ENCODE measurements around the gene PKP2.
A peak's percentile ranks its signal among the peaks of the same experiment; 100 is the strongest.

PKP2 gene

DNA sequence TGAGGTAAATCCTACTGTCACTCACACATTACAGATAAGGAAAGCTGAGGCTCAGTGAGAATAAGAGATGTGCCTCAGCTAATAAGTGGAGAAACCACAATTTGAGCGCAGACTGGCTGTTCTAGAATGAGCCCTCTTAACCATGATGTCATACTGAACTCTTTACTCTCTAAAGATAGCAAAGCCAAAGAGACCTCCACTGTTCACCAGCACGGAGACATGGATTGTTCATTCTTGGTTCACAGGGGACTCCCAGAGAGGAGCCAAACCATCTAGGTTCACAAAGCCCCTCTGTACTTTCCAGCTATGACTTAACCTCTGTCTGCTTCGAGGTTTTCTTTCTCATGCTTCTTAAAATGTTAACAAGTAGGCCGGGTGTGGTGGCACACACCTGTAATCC is 108.2 kb downstream of the PKP2 start:
- H3K27me3 ChIP-seq (ENCODE audit: insufficient read depth, low read length): no peaks in the 10 kb centered on the region
- H3K79me2 ChIP-seq (ENCODE audit: control insufficient read depth, insufficient read depth, low read length, poor library complexity): no peaks in the 10 kb centered on the region
- H3K4me2 ChIP-seq (ENCODE audit: low read length): no peak overlapping the region
- no peak overlapping the region for H4K8ac ChIP-seq (ENCODE audit: low read depth, low read length)
- no peak overlapping the region for H3K4ac ChIP-seq (ENCODE audit: low read depth, low read length)
- DNase-seq: no peak
- peaks cover 1% of the 10 kb centered on the region for H3K9me3 ChIP-seq (ENCODE audit: insufficient read depth, low read depth, low read length)
- peaks cover 6 to 24% of the 10 kb centered on the region in 2 experiments for H3K36me3 ChIP-seq (ENCODE audit: control insufficient read depth in 1 of 2, insufficient read depth in 2 of 2, low read length in 2 of 2)
- no peak overlapping the region for H3K14ac ChIP-seq (ENCODE audit: low read length)
- H4K12ac ChIP-seq (ENCODE audit: low read depth, low read length): no peak overlapping the region
- no peak overlapping the region for H3K27ac ChIP-seq (ENCODE audit: low read depth, low read length)
- H2BK12ac ChIP-seq (ENCODE audit: low read length): no peak overlapping the region
- H2AK5ac ChIP-seq (ENCODE audit: low read length): no peak overlapping the region
- H2BK120ac ChIP-seq (ENCODE audit: insufficient read depth, low read length, poor library complexity): no peak overlapping the region
- no CpG with 5 or more reads among the region's 4 CpGs for WGBS (ENCODE audit: extremely low coverage, insufficient coverage, insufficient read length)
- H2BK5ac ChIP-seq (ENCODE audit: low read depth, low read length, poor library complexity): no peak overlapping the region
- H2AFZ ChIP-seq (ENCODE audit: insufficient read depth, low read length, poor library complexity): no peak overlapping the region
- H3K9ac ChIP-seq (ENCODE audit: low read length): no peak overlapping the region
- H3K4me3 ChIP-seq (ENCODE audit: low read depth, low read length): no peak overlapping the region
- no peak overlapping the region for H3K23ac ChIP-seq (ENCODE audit: low read length)
- no peaks in the 10 kb centered on the region for H3K79me1 ChIP-seq (ENCODE audit: low read length)
- no peak overlapping the region for H4K91ac ChIP-seq (ENCODE audit: low read depth, low read length)
- H3K4me1 ChIP-seq (ENCODE audit: control insufficient read depth in 1 of 2, insufficient read depth in 2 of 2, low read length in 2 of 2): no peaks in the 10 kb centered on the region
- H3K18ac ChIP-seq (ENCODE audit: low read length): no peak overlapping the region

DNA sequence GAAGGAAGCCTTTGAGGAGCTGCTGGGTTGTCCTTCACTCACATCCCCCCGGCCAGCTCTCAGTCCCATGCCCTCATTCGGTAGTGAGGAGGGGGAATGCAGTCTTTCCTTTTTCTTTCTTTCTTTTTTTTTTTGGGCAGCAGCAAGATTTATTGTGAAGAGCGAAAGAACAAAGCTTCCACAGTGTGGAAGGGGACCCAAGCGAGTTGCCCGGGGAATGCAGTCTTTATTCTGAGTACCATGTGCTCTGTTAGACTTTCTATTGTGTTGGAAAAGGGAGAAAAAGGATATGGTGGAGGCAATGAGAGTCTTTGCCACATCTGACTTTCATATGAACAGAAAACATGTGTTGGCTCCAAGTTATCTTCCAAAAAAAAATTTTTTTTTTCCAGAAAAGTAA is 111.0 kb downstream of the PKP2 start:
- H3K36me3 ChIP-seq (ENCODE audit: control insufficient read depth in 1 of 2, insufficient read depth in 2 of 2, low read length in 2 of 2): peaks cover 1 to 12% of the 10 kb centered on the region in 2 experiments
- H3K23ac ChIP-seq (ENCODE audit: low read length): no peak overlapping the region
- no peak overlapping the region for H2BK120ac ChIP-seq (ENCODE audit: insufficient read depth, low read length, poor library complexity)
- H4K8ac ChIP-seq (ENCODE audit: low read depth, low read length): no peak overlapping the region
- H3K27me3 ChIP-seq (ENCODE audit: insufficient read depth, low read length): no peaks in the 10 kb centered on the region
- no peak overlapping the region for H2BK5ac ChIP-seq (ENCODE audit: low read depth, low read length, poor library complexity)
- no peak overlapping the region for H3K4me2 ChIP-seq (ENCODE audit: low read length)
- no CpG with 5 or more reads among the region's 5 CpGs for WGBS (ENCODE audit: extremely low coverage, insufficient coverage, insufficient read length)
- no peak overlapping the region for H4K12ac ChIP-seq (ENCODE audit: low read depth, low read length)
- H3K4me1 ChIP-seq (ENCODE audit: control insufficient read depth in 1 of 2, insufficient read depth in 2 of 2, low read length in 2 of 2): no peaks in the 10 kb centered on the region
- H2AFZ ChIP-seq (ENCODE audit: insufficient read depth, low read length, poor library complexity): no peak overlapping the region
- DNase-seq: no peak
- no peaks in the 10 kb centered on the region for H3K79me2 ChIP-seq (ENCODE audit: control insufficient read depth, insufficient read depth, low read length, poor library complexity)
- H3K4me3 ChIP-seq (ENCODE audit: low read depth, low read length): no peak overlapping the region
- no peak overlapping the region for H2BK12ac ChIP-seq (ENCODE audit: low read length)
- H3K18ac ChIP-seq (ENCODE audit: low read length): no peak overlapping the region
- H3K4ac ChIP-seq (ENCODE audit: low read depth, low read length): no peak overlapping the region
- no peak overlapping the region for H3K14ac ChIP-seq (ENCODE audit: low read length)
- no peak overlapping the region for H3K27ac ChIP-seq (ENCODE audit: low read depth, low read length)
- H2AK5ac ChIP-seq (ENCODE audit: low read length): no peak overlapping the region
- H4K91ac ChIP-seq (ENCODE audit: low read depth, low read length): no peak overlapping the region
- no peaks in the 10 kb centered on the region for H3K79me1 ChIP-seq (ENCODE audit: low read length)
- no peak overlapping the region for H3K9ac ChIP-seq (ENCODE audit: low read length)
- H3K9me3 ChIP-seq (ENCODE audit: insufficient read depth, low read depth, low read length): peaks cover 1% of the 10 kb centered on the region

DNA sequence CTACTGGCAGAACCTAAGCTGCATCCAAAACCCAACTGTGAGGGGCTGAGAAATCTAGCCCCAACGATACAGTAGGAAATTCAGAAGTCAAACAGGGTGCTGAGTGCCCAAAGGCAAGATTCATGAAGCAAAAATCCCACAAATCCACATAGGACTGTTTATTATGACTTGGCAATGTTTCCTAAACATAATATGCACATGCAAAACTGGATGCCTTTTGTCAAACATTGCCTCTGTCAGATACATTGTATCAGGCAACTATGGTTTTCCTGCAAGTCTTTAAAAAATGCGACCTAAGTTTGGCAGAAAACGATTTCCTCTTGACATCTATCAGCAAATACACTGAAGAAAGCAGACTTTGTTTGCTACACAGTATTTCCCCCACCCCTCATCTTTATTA is 113.5 kb downstream of the PKP2 start:
- Histone ChIP-seq H4K8ac (ENCODE audit: low read depth, low read length) (no peak overlapping the region), H3K4ac (ENCODE audit: low read depth, low read length) (no peak overlapping the region), H3K4me2 (ENCODE audit: low read length) (no peak overlapping the region), H3K18ac (ENCODE audit: low read length) (no peak overlapping the region), H2AFZ (ENCODE audit: insufficient read depth, low read length, poor library complexity) (no peak overlapping the region), H3K27ac (ENCODE audit: low read depth, low read length) (no peak overlapping the region), H2AK5ac (ENCODE audit: low read length) (no peak overlapping the region), H3K36me3 (ENCODE audit: control insufficient read depth in 1 of 2, insufficient read depth in 2 of 2, low read length in 2 of 2) (peaks cover 1 to 2% of the 10 kb centered on the region in 2 experiments), H2BK5ac (ENCODE audit: low read depth, low read length, poor library complexity) (no peak overlapping the region), H2BK120ac (ENCODE audit: insufficient read depth, low read length, poor library complexity) (no peak overlapping the region), H4K12ac (ENCODE audit: low read depth, low read length) (no peak overlapping the region), H3K27me3 (ENCODE audit: insufficient read depth, low read length) (no peaks in the 10 kb centered on the region), H2BK12ac (ENCODE audit: low read length) (no peak overlapping the region), H3K14ac (ENCODE audit: low read length) (no peak overlapping the region), H3K4me1 (ENCODE audit: control insufficient read depth in 1 of 2, insufficient read depth in 2 of 2, low read length in 2 of 2) (peaks cover 0 to 4% of the 10 kb centered on the region in 2 experiments), H3K4me3 (ENCODE audit: low read depth, low read length) (no peak overlapping the region), H3K9me3 (ENCODE audit: insufficient read depth, low read depth, low read length) (peaks cover 1% of the 10 kb centered on the region), H3K79me1 (ENCODE audit: low read length) (no peaks in the 10 kb centered on the region), H3K23ac (ENCODE audit: low read length) (no peak overlapping the region), H3K9ac (ENCODE audit: low read length) (peak overlapping the region; percentile 10), H3K79me2 (ENCODE audit: control insufficient read depth, insufficient read depth, low read length, poor library complexity) (no peaks in the 10 kb centered on the region), H4K91ac (ENCODE audit: low read depth, low read length) (no peak overlapping the region)
- DNase-seq: no peak
- WGBS (ENCODE audit: extremely low coverage, insufficient coverage, insufficient read length): no CpG with 5 or more reads among the region's 3 CpGs

DNA sequence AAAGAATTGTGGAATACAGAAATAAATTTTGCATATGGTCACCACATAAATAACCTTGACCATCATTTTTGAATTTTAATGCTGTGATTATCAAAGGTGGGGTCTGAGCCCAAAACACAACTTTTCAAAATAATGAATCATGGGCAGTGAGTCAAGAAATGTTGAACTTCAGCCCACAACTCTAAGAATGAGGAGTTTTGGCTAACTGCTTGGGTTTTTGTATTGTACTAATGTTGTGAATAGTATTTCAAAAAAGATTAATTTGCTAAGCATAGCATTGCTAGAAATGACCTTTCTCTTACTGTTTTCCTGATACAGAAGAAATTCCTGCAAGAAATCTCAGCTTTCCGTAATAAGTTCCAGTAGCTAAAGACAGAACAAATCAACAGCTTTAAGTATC is 116.5 kb downstream of the PKP2 start:
- H3K4ac ChIP-seq (ENCODE audit: low read depth, low read length): no peak overlapping the region

More for the DNA sequence above, 116.5 kb downstream of the PKP2 start:
- Histone ChIP-seq H3K36me3 (ENCODE audit: control insufficient read depth in 1 of 2, insufficient read depth in 2 of 2, low read length in 2 of 2) (no peaks in the 10 kb centered on the region), H3K4me3 (ENCODE audit: low read depth, low read length) (no peak overlapping the region), H3K79me1 (ENCODE audit: low read length) (no peaks in the 10 kb centered on the region), H3K9ac (ENCODE audit: low read length) (no peak overlapping the region), H3K4me2 (ENCODE audit: low read length) (no peak overlapping the region), H3K18ac (ENCODE audit: low read length) (no peak overlapping the region), H2BK12ac (ENCODE audit: low read length) (no peak overlapping the region), H4K91ac (ENCODE audit: low read depth, low read length) (no peak overlapping the region), H3K27me3 (ENCODE audit: insufficient read depth, low read length) (no peaks in the 10 kb centered on the region), H3K4me1 (ENCODE audit: control insufficient read depth in 1 of 2, insufficient read depth in 2 of 2, low read length in 2 of 2) (peaks cover 0 to 4% of the 10 kb centered on the region in 2 experiments), H2BK5ac (ENCODE audit: low read depth, low read length, poor library complexity) (no peak overlapping the region), H2AK5ac (ENCODE audit: low read length) (no peak overlapping the region), H2BK120ac (ENCODE audit: insufficient read depth, low read length, poor library complexity) (no peak overlapping the region), H3K23ac (ENCODE audit: low read length) (no peak overlapping the region), H2AFZ (ENCODE audit: insufficient read depth, low read length, poor library complexity) (no peak overlapping the region), H4K12ac (ENCODE audit: low read depth, low read length) (no peak overlapping the region), H3K79me2 (ENCODE audit: control insufficient read depth, insufficient read depth, low read length, poor library complexity) (no peaks in the 10 kb centered on the region), H3K14ac (ENCODE audit: low read length) (no peak overlapping the region), H4K8ac (ENCODE audit: low read depth, low read length) (no peak overlapping the region), H3K27ac (ENCODE audit: low read depth, low read length) (no peak overlapping the region), H3K9me3 (ENCODE audit: insufficient read depth, low read depth, low read length) (no peaks in the 10 kb centered on the region)
- DNase-seq: no peak
- no CpG with 5 or more reads among the region's 1 CpG for WGBS (ENCODE audit: extremely low coverage, insufficient coverage, insufficient read length)
